EH (cell line): ENCODE results near the gene BLM.
"Not testable (repeated sequence)": the region's sequence is repeated elsewhere in the genome, so short reads cannot be mapped to it uniquely, and the experiment has no call there.

Experiments
- DNase-seq: peaks from one replicate; pipeline ENCODE4 v3.0.0-alpha.2; 2015; ENCODE audit warnings: low read depth

BLM gene

GRCh38 chr15:90735923-90736322 lies 18.8 kb downstream of the BLM start:
- DNase-seq, result peak; percentile 19

GRCh38 chr15:90740545-90740944 lies 23.4 kb downstream of the BLM start:
- DNase-seq, result not testable (repeated sequence)

GRCh38 chr15:90742087-90742486 lies 24.9 kb downstream of the BLM start:
- no peak for DNase-seq

- DNase-seq, result no peak
Measured at GRCh38 chr15:90743407-90743806, 26.3 kb downstream of the BLM start.

- DNase-seq, result no peak
Measured at GRCh38 chr15:90744759-90745402, 27.7 kb downstream of the BLM start.

- no peak for DNase-seq
Measured at GRCh38 chr15:90749754-90750153, 32.6 kb downstream of the BLM start.

GRCh38 chr15:90750186-90750585 lies 33.0 kb downstream of the BLM start:
- DNase-seq, result no peak

GRCh38 chr15:90751300-90751825 lies 34.2 kb downstream of the BLM start:
- DNase-seq, result no peak

- no peak for DNase-seq
Measured at GRCh38 chr15:90756916-90757315, 39.8 kb downstream of the BLM start.

GRCh38 chr15:90757461-90757860 lies 40.3 kb downstream of the BLM start:
- DNase-seq, result peak; percentile 19

- DNase-seq, result no peak
Measured at GRCh38 chr15:90760661-90761232, 43.6 kb downstream of the BLM start.

GRCh38 chr15:90761629-90762028 lies 44.5 kb downstream of the BLM start:
- DNase-seq, result no peak

- DNase-seq, result peak; percentile 21
Measured at GRCh38 chr15:90762109-90762508, 45.0 kb downstream of the BLM start.

- DNase-seq, result no peak
Measured at GRCh38 chr15:90763366-90764099, 46.4 kb downstream of the BLM start.

- DNase-seq, result no peak
Measured at GRCh38 chr15:90765531-90765930, 48.4 kb downstream of the BLM start.

GRCh38 chr15:90765966-90766365 lies 48.8 kb downstream of the BLM start:
- DNase-seq, result peak; percentile 11

GRCh38 chr15:90769375-90769774 lies 52.2 kb downstream of the BLM start:
- no peak for DNase-seq

GRCh38 chr15:90773485-90773884 lies 56.3 kb downstream of the BLM start:
- no peak for DNase-seq

GRCh38 chr15:90774731-90775514 lies 57.8 kb downstream of the BLM start:
- DNase-seq, result peak; percentile 86

- no peak for DNase-seq
Measured at GRCh38 chr15:90780916-90781315, 63.8 kb downstream of the BLM start.

GRCh38 chr15:90782442-90782841 lies 65.3 kb downstream of the BLM start:
- DNase-seq, result no peak

- DNase-seq, result no peak
Measured at GRCh38 chr15:90787881-90788280, 70.7 kb downstream of the BLM start.
